ENCODE data around the gene ATOH1. TPM values are rescaled to one million over a fixed set of nuclear protein-coding genes. Genes with fewer than 3 reads are reported as not detected.

Gene ATOH1
- total and polyA plus RNA-seq, 2 of the 4 experiments (the other 2 are of a cell fraction): not detected

DNA sequence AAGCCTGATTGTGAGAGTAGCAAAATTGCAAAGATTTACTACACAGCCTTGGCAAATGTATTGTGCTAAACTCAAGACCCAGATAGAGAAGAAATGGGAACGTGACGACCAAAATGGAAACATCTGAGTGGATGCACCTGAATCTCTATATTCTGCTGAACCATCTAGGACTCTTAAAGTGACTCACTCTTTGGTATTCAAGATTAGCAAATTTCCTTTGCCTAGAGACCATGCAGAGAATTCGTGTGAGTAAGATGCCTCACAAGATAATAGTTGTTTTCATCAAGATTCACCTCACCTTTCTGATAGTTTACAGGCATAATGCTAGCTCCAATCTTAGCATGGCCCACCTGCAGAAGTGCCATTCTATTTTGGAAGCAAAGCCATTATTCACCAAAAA is 14.4 kb upstream of the ATOH1 start:
- no peak overlapping the region for H3K14ac ChIP-seq (replicated peaks; ENCODE audit: low read depth, low read length)
- no peaks in the 10 kb centered on the region for H4K20me1 ChIP-seq (ENCODE audit: insufficient read depth, low read length)
- no peak overlapping the region for H3K23ac ChIP-seq (ENCODE audit: low read depth, low read length)
- H3K4me1 ChIP-seq (ENCODE audit: control insufficient read depth, insufficient read depth, low read length): no peaks in the 10 kb centered on the region
- H3K4me2 ChIP-seq (ENCODE audit: low read depth, low read length): no peak overlapping the region
- H3K9ac ChIP-seq (ENCODE audit: low read depth, low read length): no peak overlapping the region
- no peak overlapping the region for H2BK20ac ChIP-seq (ENCODE audit: low read depth, low read length)
- no peak overlapping the region for H3K4ac ChIP-seq (ENCODE audit: low read depth, low read length)
- no peak overlapping the region for H2AFZ ChIP-seq (replicated peaks; ENCODE audit: low read length, poor library complexity)
- H2AK5ac ChIP-seq (ENCODE audit: low read depth, low read length): no peak overlapping the region
- no TSS peak for BruUV-seq (replicated peaks)
- no peak overlapping the region for H2BK5ac ChIP-seq (ENCODE audit: low read depth, low read length, poor library complexity, severe bottlenecking)
- ATAC-seq (ENCODE audit: low read depth) (no peak), DNase-seq (no peak)
- no peak overlapping the region for H3K18ac ChIP-seq (ENCODE audit: low read depth, low read length)
- no peak overlapping the region for H4K5ac ChIP-seq (ENCODE audit: low read depth, low read length)
- dilution Hi-C loops (cut with HindIII; ENCODE audit: low sequenced_read_pairs, unreplicated experiment) (no loop called here), intact Hi-C loops (cut with micrococcal nuclease) (no loop called here), in situ Hi-C loops (cut with MboI; ENCODE audit: low sequenced_read_pairs) (loop anchor here (25.0 kb wide), 1 partner anchor 773 kb away; no protein-coding TSS in a partner anchor)
- no peaks in the 10 kb centered on the region for H3K27me3 ChIP-seq (ENCODE audit: control insufficient read depth, insufficient read depth, low read length)
- H4K8ac ChIP-seq (ENCODE audit: low read depth in 2 of 2, low read length in 2 of 2): no peak overlapping the region
- no peak overlapping the region for H2BK120ac ChIP-seq (ENCODE audit: low read depth, low read length)
- no peak overlapping the region for H3K27ac ChIP-seq (ENCODE audit: insufficient read depth, low read length)
- H3K56ac ChIP-seq (ENCODE audit: extremely low read depth, insufficient read depth, low read length): no peak overlapping the region
- no peak overlapping the region for H4K91ac ChIP-seq (ENCODE audit: insufficient read depth, low read depth, low read length)
- no peaks in the 10 kb centered on the region for H3K79me1 ChIP-seq (ENCODE audit: low read depth in 1 of 2, low read length in 2 of 2)
- ChIA-PET POLR2A (ENCODE audit: unreplicated experiment) (no interaction called here), CTCF (no interaction called here)
- H3K4me3 ChIP-seq (ENCODE audit: insufficient read depth, low read depth, low read length): no peak overlapping the region
- H2BK15ac ChIP-seq (ENCODE audit: low read depth, low read length): no peak overlapping the region
- no peaks in the 10 kb centered on the region for H3K9me3 ChIP-seq (ENCODE audit: control insufficient read depth, insufficient read depth, low read length)
- H3K36me3 ChIP-seq (ENCODE audit: control insufficient read depth, insufficient read depth, low read length): no peaks in the 10 kb centered on the region
- H2AK9ac ChIP-seq (replicated peaks; ENCODE audit: low read depth, low read length, poor library complexity): no peak overlapping the region
- no peaks in the 10 kb centered on the region for H3K9me1 ChIP-seq (ENCODE audit: insufficient read depth, low read length)
- no peak for TF ChIP-seq RFX5 (IDR thresholded peaks at IDR 0.05; ENCODE audit: low read depth, low read length)
- 83% methylated on average over 2 of the region's 3 CpGs; no CpG with 5 or more reads in 1 of the 2 experiments for WGBS, 2 experiments (ENCODE audit: extremely low coverage in 2 of 2, insufficient read length in 1 of 2)

Data from IMR-90 (cell line).